Astrocyte of the spinal cord (primary cell): ENCODE results near the gene PLCL1.

Experiments used
- DNase-seq: peaks from one replicate; pipeline ENCODE4 v3.0.0; 2011; ENCODE audit warnings: low read depth, low spot score
- H3K4me3 ChIP-seq: 2 replicates; pipeline ENCODE4 v1.5.1; 2011; ENCODE audit warnings: low read depth, mild to moderate bottlenecking, low read length, moderate library complexity
- in situ Hi-C: cut with HindIII; loops from 2 replicates; pipeline ENCODE4 v1.10.0; 2017; ENCODE audit warnings: low sequenced_read_pairs
- TF ChIP-seq, protein P1 (sequence below): IDR thresholded peaks from 2 replicates; pipeline ENCODE4 v1.5.1; 2012; ENCODE audit warnings: low read depth, mild to moderate bottlenecking, low read length, inconsistent platforms

Gene PLCL1

DNA sequence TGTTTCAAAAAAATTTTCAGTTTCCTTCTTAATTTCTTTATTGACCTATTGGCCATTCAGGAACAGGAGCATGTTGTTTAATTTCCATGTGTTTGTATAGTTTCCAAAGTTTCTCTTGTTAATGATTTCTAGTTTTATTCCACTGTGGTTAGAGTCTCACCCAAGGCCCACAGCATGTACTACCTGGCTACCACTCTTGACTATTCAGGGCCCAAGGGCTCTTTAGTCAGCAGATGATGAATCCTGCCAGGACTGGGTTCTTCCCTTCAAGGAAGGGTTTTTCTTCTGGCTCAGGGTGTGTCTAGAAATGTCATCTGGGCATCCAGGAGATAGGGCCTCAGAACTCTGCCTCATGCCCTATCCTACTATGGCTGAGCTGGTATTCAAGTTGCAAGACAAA is 161.4 kb downstream of the PLCL1 start:
- TF ChIP-seq, protein P1, sequence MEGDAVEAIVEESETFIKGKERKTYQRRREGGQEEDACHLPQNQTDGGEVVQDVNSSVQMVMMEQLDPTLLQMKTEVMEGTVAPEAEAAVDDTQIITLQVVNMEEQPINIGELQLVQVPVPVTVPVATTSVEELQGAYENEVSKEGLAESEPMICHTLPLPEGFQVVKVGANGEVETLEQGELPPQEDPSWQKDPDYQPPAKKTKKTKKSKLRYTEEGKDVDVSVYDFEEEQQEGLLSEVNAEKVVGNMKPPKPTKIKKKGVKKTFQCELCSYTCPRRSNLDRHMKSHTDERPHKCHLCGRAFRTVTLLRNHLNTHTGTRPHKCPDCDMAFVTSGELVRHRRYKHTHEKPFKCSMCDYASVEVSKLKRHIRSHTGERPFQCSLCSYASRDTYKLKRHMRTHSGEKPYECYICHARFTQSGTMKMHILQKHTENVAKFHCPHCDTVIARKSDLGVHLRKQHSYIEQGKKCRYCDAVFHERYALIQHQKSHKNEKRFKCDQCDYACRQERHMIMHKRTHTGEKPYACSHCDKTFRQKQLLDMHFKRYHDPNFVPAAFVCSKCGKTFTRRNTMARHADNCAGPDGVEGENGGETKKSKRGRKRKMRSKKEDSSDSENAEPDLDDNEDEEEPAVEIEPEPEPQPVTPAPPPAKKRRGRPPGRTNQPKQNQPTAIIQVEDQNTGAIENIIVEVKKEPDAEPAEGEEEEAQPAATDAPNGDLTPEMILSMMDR: no peak
- no peak for DNase-seq
- no peak overlapping the region for H3K4me3 ChIP-seq
- in situ Hi-C loops: no loop called here

DNA sequence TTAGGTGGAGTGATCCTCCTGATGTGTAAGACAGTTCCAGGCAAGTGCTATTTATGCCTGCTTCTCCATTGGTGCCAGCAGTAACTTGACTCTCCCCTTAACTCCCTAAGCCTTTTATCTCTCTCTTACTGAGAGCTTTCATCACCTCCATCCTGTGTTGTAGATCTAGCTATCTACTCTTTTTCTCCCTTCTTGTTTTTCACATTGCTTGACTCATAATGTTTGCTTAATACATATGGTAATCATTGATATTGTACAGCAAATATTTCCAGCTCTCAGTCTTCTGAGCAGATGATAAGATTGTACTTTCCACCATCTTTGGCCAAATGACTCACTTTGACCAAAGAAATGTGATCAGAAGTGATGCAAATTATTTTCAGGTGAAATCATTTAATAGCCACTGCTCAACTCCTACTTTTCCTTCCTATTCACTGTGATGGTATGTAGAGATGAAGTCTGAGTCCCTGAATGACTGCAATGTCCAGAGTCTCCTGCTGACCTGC is 165.0 kb downstream of the PLCL1 start:
- in situ Hi-C loops: no loop called here
- H3K4me3 ChIP-seq: no peak overlapping the region
- peak; percentile 62 for DNase-seq
- TF ChIP-seq, protein P1: no peak

DNA sequence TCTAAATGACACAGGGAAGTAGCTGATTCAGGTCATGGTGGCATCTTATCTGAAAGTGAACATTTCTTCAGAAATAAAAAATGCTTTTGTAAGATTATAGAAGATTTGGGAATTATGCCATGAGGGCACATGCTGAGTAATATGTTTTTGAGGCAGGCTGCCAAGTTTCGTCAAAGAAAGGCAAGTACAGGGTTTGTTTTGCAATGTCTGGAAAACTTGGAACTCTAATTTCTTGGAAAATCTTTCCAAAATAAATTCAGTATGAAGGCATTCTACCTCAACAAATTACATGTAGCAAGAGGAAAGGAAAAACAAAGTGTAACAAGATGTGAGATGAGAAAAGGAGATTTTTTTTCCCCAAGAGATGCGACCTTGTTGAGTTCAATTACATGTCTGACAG is 167.7 kb downstream of the PLCL1 start:
- peak; percentile 70 for DNase-seq
- no peak overlapping the region for H3K4me3 ChIP-seq
- in situ Hi-C loops: no loop called here
- TF ChIP-seq, protein P1: no peak

DNA sequence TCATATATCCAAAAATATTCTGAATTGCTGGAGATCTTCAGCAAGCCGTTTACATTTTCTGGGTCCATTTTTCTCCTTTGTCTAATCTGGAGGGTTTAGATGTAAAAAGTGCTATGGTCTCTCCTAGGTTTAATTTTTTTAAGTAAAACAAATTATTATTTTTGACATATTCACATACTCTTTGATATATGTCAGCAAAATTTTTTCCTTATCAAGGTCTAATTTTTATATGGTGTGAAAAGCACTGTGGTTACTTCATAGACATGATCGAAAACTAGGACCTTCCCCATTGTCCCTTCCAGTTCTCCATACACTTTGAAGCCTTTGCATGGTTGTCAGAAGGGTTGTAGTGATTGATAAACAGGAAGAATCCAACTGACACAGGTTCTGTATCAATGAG is 168.2 kb downstream of the PLCL1 start:
- no peak for DNase-seq
- H3K4me3 ChIP-seq: no peak overlapping the region
- TF ChIP-seq, protein P1: no peak
- in situ Hi-C loops: no loop called here

DNA sequence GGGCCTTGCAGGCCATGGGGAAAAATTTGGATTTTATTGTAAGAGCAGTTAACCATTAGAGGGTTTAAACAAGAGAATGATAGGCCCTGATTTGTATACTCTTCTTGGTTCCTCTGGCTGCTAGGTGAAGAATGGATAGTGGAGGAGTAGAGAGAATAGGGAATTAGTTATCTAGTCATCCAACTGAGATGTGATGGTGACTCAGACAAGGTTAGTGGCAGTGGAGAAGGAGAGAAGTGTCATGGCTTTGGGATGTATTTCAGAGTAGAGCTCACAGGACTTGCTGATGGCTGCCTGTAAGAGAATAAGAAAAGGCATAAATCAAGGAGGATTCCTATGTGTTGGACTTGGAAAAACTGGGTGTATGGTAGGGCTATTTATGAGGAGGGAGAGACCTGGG is 169.4 kb downstream of the PLCL1 start:
- in situ Hi-C loops: no loop called here
- DNase-seq: no peak

DNA sequence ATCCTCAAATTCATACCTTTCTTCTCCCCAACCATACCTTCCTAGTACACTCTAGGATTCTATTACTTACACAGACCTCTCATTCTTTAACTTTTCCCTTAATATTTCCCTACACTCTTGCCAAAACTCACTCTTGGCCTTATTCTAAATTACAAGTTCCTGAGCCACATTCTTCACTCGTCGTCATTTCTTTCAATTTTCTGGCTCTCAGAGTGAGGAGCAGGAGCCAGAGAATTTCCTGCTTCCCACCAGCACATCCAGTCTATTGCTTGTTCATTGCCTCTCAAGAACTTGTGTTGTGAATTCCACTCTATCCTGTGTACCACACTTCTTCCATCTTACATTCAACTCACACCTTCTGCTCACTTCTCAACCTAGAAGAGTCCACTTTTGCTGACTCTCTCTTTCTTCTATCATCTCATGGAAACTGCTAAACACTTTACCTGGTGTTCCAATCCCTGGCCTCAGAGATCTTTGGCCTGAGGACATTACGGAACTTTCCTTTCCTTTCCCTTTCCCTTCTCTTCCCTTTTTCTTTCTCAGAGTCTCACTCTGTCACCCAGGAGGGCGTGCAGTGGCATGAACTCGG is 171.6 kb downstream of the PLCL1 start:
- H3K4me3 ChIP-seq: no peak overlapping the region
- TF ChIP-seq, protein P1: no peak
- in situ Hi-C loops: no loop called here
- DNase-seq: no peak

More for the DNA sequence above, 169.4 kb downstream of the PLCL1 start:
- TF ChIP-seq, protein P1: no peak
- H3K4me3 ChIP-seq: no peak overlapping the region
